ENCODE measurements around the gene TPCN1.

Gene TPCN1

DNA sequence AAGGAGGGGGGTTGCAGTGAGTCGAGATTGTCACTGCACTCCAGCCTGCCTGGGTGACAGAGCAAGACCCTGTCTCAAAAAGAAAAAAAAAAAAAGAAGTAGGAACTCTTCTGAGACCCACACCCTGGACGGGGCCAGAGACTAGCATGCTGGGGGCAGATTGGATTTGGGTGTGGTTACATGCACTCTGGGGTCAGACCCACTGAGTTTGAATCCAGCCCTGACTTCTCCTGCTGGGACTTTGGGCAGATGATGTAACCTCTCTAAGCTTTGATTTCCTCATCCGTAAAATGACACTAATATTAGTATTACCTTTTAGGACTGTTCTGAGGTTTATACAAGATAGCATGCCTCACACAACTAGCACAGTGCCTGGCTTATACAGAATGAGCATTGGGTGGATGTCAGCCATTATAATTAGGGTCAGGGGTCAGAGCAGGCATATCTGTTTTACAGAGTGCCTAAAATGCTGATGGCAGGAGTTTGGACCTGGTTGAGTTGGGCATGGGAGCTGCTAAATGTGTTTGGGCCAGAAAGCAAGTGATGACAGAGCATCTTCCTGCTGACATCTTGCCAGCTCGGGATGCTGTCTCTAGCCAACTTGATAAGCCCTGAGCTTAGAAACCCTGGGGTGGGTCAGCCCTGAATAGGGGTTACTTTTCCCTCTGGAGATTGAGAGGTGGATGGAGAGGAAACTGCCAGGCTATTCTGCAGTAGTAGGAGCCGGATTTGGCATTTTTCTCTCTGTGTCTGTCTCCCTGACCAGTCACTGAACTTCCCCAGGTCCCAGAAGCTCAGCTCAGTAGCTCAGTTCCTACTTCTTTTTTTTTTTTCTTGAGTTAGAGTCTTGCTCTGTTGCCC lies 15.5 kb downstream of the TPCN1 start:
- H3K23ac ChIP-seq (ENCODE audit: low read length in 2 of 2) = no peak overlapping the region
- 96% methylated on average over 4 of the region's 5 CpGs for WGBS

DNA sequence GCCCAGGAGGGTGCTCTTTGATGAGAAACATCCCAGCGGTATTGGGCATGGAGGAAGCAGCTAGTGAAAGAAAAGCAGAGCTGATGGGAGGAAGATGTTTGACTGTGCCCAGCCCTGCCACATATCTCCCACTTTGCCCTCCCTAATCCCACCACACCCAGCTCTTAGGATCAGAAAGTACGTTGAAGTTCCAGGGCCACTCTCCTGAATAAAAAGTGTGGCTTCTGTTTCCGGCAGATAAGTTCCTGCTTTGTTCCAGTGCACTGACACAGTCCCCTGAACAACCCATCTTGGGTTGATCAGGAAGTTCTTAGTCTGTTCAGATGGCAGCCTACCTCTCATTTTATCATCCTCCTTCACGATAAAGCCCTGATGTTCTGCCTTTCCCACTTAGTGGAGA lies 16.5 kb downstream of the TPCN1 start:
- Histone ChIP-seq H3K9ac (ENCODE audit: low read length) (no peak overlapping the region), H2AK5ac (ENCODE audit: low read length, severe bottlenecking) (peak overlapping the region; percentile 24), H2BK12ac (ENCODE audit: low read length in 2 of 2) (no peak overlapping the region), H2BK120ac (ENCODE audit: low read depth, low read length) (no peak overlapping the region), H4K91ac (ENCODE audit: low read length) (no peak overlapping the region), H2BK5ac (ENCODE audit: low read depth, low read length, poor library complexity, severe bottlenecking) (no peak overlapping the region), H2AFZ (ENCODE audit: low read depth, low read length) (no peak overlapping the region), H3K4ac (ENCODE audit: low read depth in 1 of 2, low read length in 2 of 2) (no peak overlapping the region), H4K8ac (ENCODE audit: low read length) (no peak overlapping the region), H3K4me1 (ENCODE audit: control insufficient read depth, insufficient read depth, low read depth, low read length) (peaks cover 52% of the 10 kb centered on the region), H3K27me3 (ENCODE audit: control insufficient read depth in 1 of 2, insufficient read depth in 1 of 2, low read length in 2 of 2) (no peaks in the 10 kb centered on the region), H3K4me2 (ENCODE audit: low read length, poor library complexity, severe bottlenecking) (no peak overlapping the region), H3K14ac (ENCODE audit: low read length in 2 of 2) (no peak overlapping the region), H3K23ac (ENCODE audit: low read length in 2 of 2) (no peak overlapping the region), H2BK15ac (ENCODE audit: low read depth, poor library complexity, severe bottlenecking) (no peak overlapping the region), H3K18ac (ENCODE audit: low read depth in 1 of 2, low read length in 2 of 2) (no peak overlapping the region), H3K9me3 (ENCODE audit: control insufficient read depth, low read length) (no peaks in the 10 kb centered on the region), H3K27ac (ENCODE audit: low read length, poor library complexity, severe bottlenecking) (no peak overlapping the region), H3K4me3 (ENCODE audit: insufficient read depth in 1 of 2, low read depth in 1 of 2, low read length in 2 of 2) (no peak overlapping the region), H3K36me3 (ENCODE audit: control insufficient read depth in 1 of 2, insufficient read depth in 2 of 2, low read depth in 1 of 2, low read length in 2 of 2) (peaks cover 7 to 38% of the 10 kb centered on the region in 2 experiments), H3K79me1 (replicated peaks; ENCODE audit: low read length, poor library complexity, severe bottlenecking) (peaks cover 6% of the 10 kb centered on the region)
- WGBS = 98% methylated on average over 4 of the region's 4 CpGs
- DNase-seq = no peak

More for the DNA sequence above, 15.5 kb downstream of the TPCN1 start:
- Histone ChIP-seq H2AFZ (ENCODE audit: low read depth, low read length) (no peak overlapping the region), H2AK5ac (ENCODE audit: low read length, severe bottlenecking) (peak overlapping the region; percentile 65), H4K8ac (ENCODE audit: low read length) (no peak overlapping the region), H2BK5ac (ENCODE audit: low read depth, low read length, poor library complexity, severe bottlenecking) (no peak overlapping the region), H3K18ac (ENCODE audit: low read depth in 1 of 2, low read length in 2 of 2) (no peak overlapping the region), H3K4me1 (ENCODE audit: control insufficient read depth, insufficient read depth, low read depth, low read length) (peaks cover 52% of the 10 kb centered on the region), H3K4ac (ENCODE audit: low read depth in 1 of 2, low read length in 2 of 2) (no peak overlapping the region), H3K9ac (ENCODE audit: low read length) (no peak overlapping the region), H2BK120ac (ENCODE audit: low read depth, low read length) (no peak overlapping the region), H3K4me2 (ENCODE audit: low read length, poor library complexity, severe bottlenecking) (no peak overlapping the region), H2BK15ac (ENCODE audit: low read depth, poor library complexity, severe bottlenecking) (no peak overlapping the region), H3K79me1 (replicated peaks; ENCODE audit: low read length, poor library complexity, severe bottlenecking) (peaks cover 6% of the 10 kb centered on the region), H2BK12ac (ENCODE audit: low read length in 2 of 2) (no peak overlapping the region), H3K14ac (ENCODE audit: low read length in 2 of 2) (no peak overlapping the region), H3K36me3 (ENCODE audit: control insufficient read depth in 1 of 2, insufficient read depth in 2 of 2, low read depth in 1 of 2, low read length in 2 of 2) (peaks cover 16 to 43% of the 10 kb centered on the region in 2 experiments), H3K9me3 (ENCODE audit: control insufficient read depth, low read length) (no peaks in the 10 kb centered on the region), H3K27ac (ENCODE audit: low read length, poor library complexity, severe bottlenecking) (no peak overlapping the region), H3K27me3 (ENCODE audit: control insufficient read depth in 1 of 2, insufficient read depth in 1 of 2, low read length in 2 of 2) (no peaks in the 10 kb centered on the region), H4K91ac (ENCODE audit: low read length) (no peak overlapping the region), H3K4me3 (ENCODE audit: insufficient read depth in 1 of 2, low read depth in 1 of 2, low read length in 2 of 2) (no peak overlapping the region)
- DNase-seq = no peak

DNA sequence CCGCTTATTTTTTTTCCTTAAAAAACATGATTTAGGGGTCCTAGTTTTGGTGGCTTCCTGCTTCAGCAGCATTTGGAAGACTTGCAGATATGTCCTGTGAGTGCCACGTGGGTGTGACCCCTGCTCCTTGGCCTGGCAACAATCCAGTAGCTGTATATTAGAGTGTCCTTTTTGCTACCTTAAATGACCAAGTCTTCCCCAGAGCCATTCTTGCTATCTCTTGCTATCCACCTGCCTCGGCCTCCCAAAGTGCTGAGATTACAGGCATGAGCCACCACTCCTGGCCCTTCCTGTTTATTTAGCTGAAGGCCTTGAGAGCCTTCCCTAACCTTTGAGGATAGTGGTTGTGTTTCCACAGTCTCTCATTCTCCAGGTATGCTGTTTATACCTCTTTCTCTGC lies 17.0 kb downstream of the TPCN1 start:
- H3K14ac ChIP-seq (ENCODE audit: low read length in 2 of 2) = no peak overlapping the region
- no peak overlapping the region for H3K23ac ChIP-seq (ENCODE audit: low read length in 2 of 2)
- H3K18ac ChIP-seq (ENCODE audit: low read depth in 1 of 2, low read length in 2 of 2) = no peak overlapping the region
- no peak overlapping the region for H4K8ac ChIP-seq (ENCODE audit: low read length)
- WGBS = 60% methylated on average over 2 of the region's 3 CpGs
- no peak overlapping the region for H3K4me2 ChIP-seq (ENCODE audit: low read length, poor library complexity, severe bottlenecking)
- H3K4me3 ChIP-seq (ENCODE audit: insufficient read depth in 1 of 2, low read depth in 1 of 2, low read length in 2 of 2) = no peak overlapping the region
- H3K36me3 ChIP-seq (ENCODE audit: control insufficient read depth in 1 of 2, insufficient read depth in 2 of 2, low read depth in 1 of 2, low read length in 2 of 2) = peaks cover 4 to 34% of the 10 kb centered on the region in 2 experiments
- peaks cover 48% of the 10 kb centered on the region for H3K4me1 ChIP-seq (ENCODE audit: control insufficient read depth, insufficient read depth, low read depth, low read length)
- no peaks in the 10 kb centered on the region for H3K9me3 ChIP-seq (ENCODE audit: control insufficient read depth, low read length)
- peak overlapping the region; percentile 58 for H2AK5ac ChIP-seq (ENCODE audit: low read length, severe bottlenecking)
- no peak overlapping the region for H2BK120ac ChIP-seq (ENCODE audit: low read depth, low read length)
- no peak overlapping the region for H4K91ac ChIP-seq (ENCODE audit: low read length)
- no peak overlapping the region for H2AFZ ChIP-seq (ENCODE audit: low read depth, low read length)
- no peak overlapping the region for H3K4ac ChIP-seq (ENCODE audit: low read depth in 1 of 2, low read length in 2 of 2)
- DNase-seq = no peak
- H3K27me3 ChIP-seq (ENCODE audit: control insufficient read depth in 1 of 2, insufficient read depth in 1 of 2, low read length in 2 of 2) = no peaks in the 10 kb centered on the region
- H2BK15ac ChIP-seq (ENCODE audit: low read depth, poor library complexity, severe bottlenecking) = no peak overlapping the region
- H2BK5ac ChIP-seq (ENCODE audit: low read depth, low read length, poor library complexity, severe bottlenecking) = no peak overlapping the region
- H2BK12ac ChIP-seq (ENCODE audit: low read length in 2 of 2) = no peak overlapping the region
- H3K79me1 ChIP-seq (replicated peaks; ENCODE audit: low read length, poor library complexity, severe bottlenecking) = peaks cover 6% of the 10 kb centered on the region
- H3K27ac ChIP-seq (ENCODE audit: low read length, poor library complexity, severe bottlenecking) = no peak overlapping the region
- no peak overlapping the region for H3K9ac ChIP-seq (ENCODE audit: low read length)

DNA sequence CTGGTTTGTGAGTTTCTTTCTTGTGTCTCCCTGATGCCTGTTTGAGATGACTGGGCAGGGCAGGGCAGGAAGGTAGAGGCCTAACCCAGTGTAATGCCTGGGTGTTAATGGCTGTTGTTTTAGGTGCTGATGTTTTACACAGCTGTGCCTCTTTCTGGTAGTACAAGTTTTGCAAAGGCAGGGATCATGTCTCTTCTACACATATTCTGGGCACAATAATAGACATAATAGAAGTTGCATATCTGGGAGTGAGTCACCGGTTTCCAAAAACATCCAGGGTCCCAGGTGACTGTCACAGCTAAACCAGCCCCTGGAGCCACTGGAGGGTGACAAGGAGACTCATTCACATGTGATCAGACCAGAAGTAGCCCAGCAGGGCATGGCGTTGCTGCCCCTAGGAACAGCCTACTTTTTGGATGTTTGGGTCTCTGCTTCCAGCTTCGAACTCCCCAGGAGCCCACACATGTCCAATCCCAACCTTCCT lies 18.1 kb downstream of the TPCN1 start:
- Histone ChIP-seq H3K4me2 (ENCODE audit: low read length, poor library complexity, severe bottlenecking) (no peak overlapping the region), H3K14ac (ENCODE audit: low read length in 2 of 2) (no peak overlapping the region), H3K4me1 (ENCODE audit: control insufficient read depth, insufficient read depth, low read depth, low read length) (peaks cover 48% of the 10 kb centered on the region), H3K27me3 (ENCODE audit: control insufficient read depth in 1 of 2, insufficient read depth in 1 of 2, low read length in 2 of 2) (no peaks in the 10 kb centered on the region), H2AK5ac (ENCODE audit: low read length, severe bottlenecking) (peak overlapping the region; percentile 62), H3K79me1 (replicated peaks; ENCODE audit: low read length, poor library complexity, severe bottlenecking) (peaks cover 3% of the 10 kb centered on the region), H3K9ac (ENCODE audit: low read length) (peak overlapping the region; percentile 40), H2BK5ac (ENCODE audit: low read depth, low read length, poor library complexity, severe bottlenecking) (no peak overlapping the region), H2BK12ac (ENCODE audit: low read length in 2 of 2) (peak overlapping the region in 1 of 2 experiments; percentile 54), H3K23ac (ENCODE audit: low read length in 2 of 2) (no peak overlapping the region), H3K4me3 (ENCODE audit: insufficient read depth in 1 of 2, low read depth in 1 of 2, low read length in 2 of 2) (peak overlapping the region in 1 of 2 experiments; percentile 12), H3K36me3 (ENCODE audit: control insufficient read depth in 1 of 2, insufficient read depth in 2 of 2, low read depth in 1 of 2, low read length in 2 of 2) (peaks cover under 1 to 25% of the 10 kb centered on the region in 2 experiments), H3K27ac (ENCODE audit: low read length, poor library complexity, severe bottlenecking) (peak overlapping the region; percentile 7), H2AFZ (ENCODE audit: low read depth, low read length) (no peak overlapping the region), H4K91ac (ENCODE audit: low read length) (peak overlapping the region; percentile 9), H3K18ac (ENCODE audit: low read depth in 1 of 2, low read length in 2 of 2) (no peak overlapping the region), H3K9me3 (ENCODE audit: control insufficient read depth, low read length) (no peaks in the 10 kb centered on the region), H2BK120ac (ENCODE audit: low read depth, low read length) (no peak overlapping the region), H2BK15ac (ENCODE audit: low read depth, poor library complexity, severe bottlenecking) (peak overlapping the region; percentile 32), H4K8ac (ENCODE audit: low read length) (no peak overlapping the region), H3K4ac (ENCODE audit: low read depth in 1 of 2, low read length in 2 of 2) (no peak overlapping the region)
- WGBS = 91% methylated on average over 2 of the region's 3 CpGs
- no peak for DNase-seq

Data from mesenchymal stem cell (in vitro differentiated cells and primary cell).